Measurements from ENCODE around the gene TBC1D5.

TBC1D5 gene

DNA sequence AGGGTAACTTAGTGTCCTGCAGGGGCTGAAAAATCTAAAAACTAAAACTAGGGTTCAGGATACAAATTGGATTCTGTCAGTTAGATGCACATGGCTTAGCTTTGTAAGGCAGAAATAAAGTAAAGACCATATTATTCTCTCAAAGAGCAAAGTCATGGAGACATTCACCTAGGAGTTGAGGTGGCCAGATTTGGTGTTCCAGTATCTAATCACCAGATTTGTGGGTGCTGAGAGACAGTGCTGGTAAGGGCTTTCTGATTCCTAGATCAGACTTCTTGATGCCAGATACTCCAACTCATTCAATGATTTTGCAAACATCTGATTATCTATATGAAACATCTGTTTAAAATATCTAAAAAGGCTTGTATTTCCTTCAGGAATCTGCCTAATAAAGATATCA lies 28.3 kb upstream of the TBC1D5 start:
- H3K9me3 ChIP-seq (ENCODE audit: control insufficient read depth, low read depth, low read length) = no peaks in the 10 kb centered on the region
- no peak overlapping the region for H3K27ac ChIP-seq (ENCODE audit: low read length)
- no peaks in the 10 kb centered on the region for H3K27me3 ChIP-seq (ENCODE audit: control insufficient read depth, insufficient read depth, low read length)
- no peak overlapping the region for H3K9ac ChIP-seq (ENCODE audit: low read length)
- no peak overlapping the region for H3K4me3 ChIP-seq (ENCODE audit: low read length)
- H3K4me1 ChIP-seq (ENCODE audit: control insufficient read depth, low read depth, low read length) = no peaks in the 10 kb centered on the region
- H3K36me3 ChIP-seq (ENCODE audit: control insufficient read depth, low read depth, low read length) = no peaks in the 10 kb centered on the region

DNA sequence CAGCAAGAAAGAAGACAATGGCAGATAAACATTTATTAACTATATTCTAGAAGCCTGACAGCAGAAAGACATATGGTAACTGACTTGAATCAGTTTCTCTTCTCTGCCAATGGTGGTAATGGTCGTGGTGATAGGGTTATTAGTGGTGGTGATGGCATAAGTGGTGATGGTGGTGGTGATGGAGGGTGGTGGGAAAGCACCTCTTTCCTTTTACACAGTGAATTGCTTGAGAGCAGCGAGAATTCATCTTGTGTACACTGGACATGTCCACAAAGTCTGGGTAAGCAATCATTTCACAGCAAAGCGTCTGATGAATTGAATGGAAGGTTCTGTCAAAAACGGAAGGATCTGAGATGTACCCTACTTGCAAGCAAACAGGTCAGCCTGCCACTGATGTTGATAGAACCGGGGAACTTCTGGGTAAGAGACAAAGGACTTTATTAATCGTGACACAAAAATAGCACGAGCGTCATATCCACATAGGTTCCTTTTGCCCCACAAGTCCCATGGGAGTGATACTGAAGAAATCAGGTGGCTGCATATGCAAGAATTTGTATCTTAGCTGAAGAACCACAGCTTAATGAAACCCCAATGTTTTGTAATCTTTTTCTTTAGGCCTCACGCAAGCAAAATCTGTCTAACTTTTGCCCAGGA lies 23.5 kb upstream of the TBC1D5 start:
- Histone ChIP-seq H3K27me3 (ENCODE audit: control insufficient read depth, insufficient read depth, low read length) (no peaks in the 10 kb centered on the region), H3K27ac (ENCODE audit: low read length) (no peak overlapping the region), H3K4me3 (ENCODE audit: low read length) (no peak overlapping the region), H3K9me3 (ENCODE audit: control insufficient read depth, low read depth, low read length) (no peaks in the 10 kb centered on the region), H3K36me3 (ENCODE audit: control insufficient read depth, low read depth, low read length) (no peaks in the 10 kb centered on the region), H3K4me1 (ENCODE audit: control insufficient read depth, low read depth, low read length) (no peaks in the 10 kb centered on the region), H3K9ac (ENCODE audit: low read length) (no peak overlapping the region)

DNA sequence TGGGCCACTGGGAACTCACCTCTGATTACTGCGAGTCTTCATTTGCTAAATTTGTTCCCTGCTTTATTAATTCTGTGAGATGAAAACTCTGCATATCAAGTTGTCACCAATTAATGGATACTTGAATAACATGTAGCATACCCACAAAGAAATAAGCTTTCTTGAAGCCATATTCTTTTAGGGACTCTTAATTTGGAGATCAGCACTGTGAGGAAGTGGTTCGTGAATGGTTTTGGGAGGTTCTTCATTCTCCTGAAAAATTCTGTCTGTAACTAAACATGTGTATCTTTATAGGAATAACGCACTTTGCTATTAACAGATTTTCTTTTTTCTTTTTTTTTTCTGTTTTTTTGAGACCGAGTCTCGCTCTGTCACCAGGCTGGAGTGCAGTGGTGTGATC lies 19.1 kb upstream of the TBC1D5 start:
- Histone ChIP-seq H3K27me3 (ENCODE audit: control insufficient read depth, insufficient read depth, low read length) (no peaks in the 10 kb centered on the region), H3K4me3 (ENCODE audit: low read length) (no peak overlapping the region), H3K9me3 (ENCODE audit: control insufficient read depth, low read depth, low read length) (no peaks in the 10 kb centered on the region), H3K36me3 (ENCODE audit: control insufficient read depth, low read depth, low read length) (no peaks in the 10 kb centered on the region), H3K4me1 (ENCODE audit: control insufficient read depth, low read depth, low read length) (peaks cover 3% of the 10 kb centered on the region), H3K9ac (ENCODE audit: low read length) (no peak overlapping the region), H3K27ac (ENCODE audit: low read length) (no peak overlapping the region)

DNA sequence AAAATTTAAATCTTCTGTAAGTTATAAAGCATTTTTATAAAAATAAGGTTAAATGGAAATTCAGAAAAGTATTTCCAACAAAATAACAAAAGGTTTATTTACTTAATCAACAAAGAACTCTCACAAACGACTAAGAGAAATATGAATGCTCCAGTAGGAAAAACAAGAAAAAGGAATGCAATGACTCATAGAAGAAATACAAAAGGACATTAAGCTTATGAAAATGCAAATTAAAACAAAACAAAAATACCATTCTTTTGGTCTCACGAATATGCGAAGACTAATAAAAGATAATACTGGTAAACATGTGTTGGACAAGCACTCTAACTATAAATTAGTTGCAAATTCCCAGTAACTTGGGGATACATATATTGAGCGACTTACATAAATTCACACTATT lies 17.5 kb upstream of the TBC1D5 start:
- no peak overlapping the region for H3K9ac ChIP-seq (ENCODE audit: low read length)
- H3K4me3 ChIP-seq (ENCODE audit: low read length) = no peak overlapping the region
- no peak overlapping the region for H3K27ac ChIP-seq (ENCODE audit: low read length)
- no peaks in the 10 kb centered on the region for H3K36me3 ChIP-seq (ENCODE audit: control insufficient read depth, low read depth, low read length)
- H3K9me3 ChIP-seq (ENCODE audit: control insufficient read depth, low read depth, low read length) = no peaks in the 10 kb centered on the region
- H3K4me1 ChIP-seq (ENCODE audit: control insufficient read depth, low read depth, low read length) = peaks cover 3% of the 10 kb centered on the region
- no peaks in the 10 kb centered on the region for H3K27me3 ChIP-seq (ENCODE audit: control insufficient read depth, insufficient read depth, low read length)

DNA sequence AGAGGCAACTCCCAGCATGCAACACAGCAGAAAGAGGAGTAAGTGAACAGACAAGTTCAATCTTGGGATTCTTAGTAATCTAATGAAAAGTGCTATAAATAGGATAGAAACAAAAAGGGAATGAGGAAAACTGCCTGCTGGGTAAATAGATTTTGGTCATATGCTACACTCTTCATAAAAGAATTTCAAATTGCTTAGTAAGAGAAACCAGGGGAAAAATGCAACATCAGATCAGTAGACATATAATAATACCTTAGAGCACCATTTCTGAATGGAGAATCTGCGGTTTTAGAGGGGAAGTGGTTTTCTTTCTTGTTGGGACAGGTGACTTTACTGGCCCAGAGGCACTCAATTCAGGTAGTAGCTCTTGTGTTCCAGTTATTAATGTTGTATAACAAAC lies 13.4 kb upstream of the TBC1D5 start:
- H3K4me1 ChIP-seq (ENCODE audit: control insufficient read depth, low read depth, low read length) = peaks cover 3% of the 10 kb centered on the region
- H3K27me3 ChIP-seq (ENCODE audit: control insufficient read depth, insufficient read depth, low read length) = no peaks in the 10 kb centered on the region
- no peak overlapping the region for H3K4me3 ChIP-seq (ENCODE audit: low read length)
- no peaks in the 10 kb centered on the region for H3K9me3 ChIP-seq (ENCODE audit: control insufficient read depth, low read depth, low read length)
- no peak overlapping the region for H3K27ac ChIP-seq (ENCODE audit: low read length)
- no peak overlapping the region for H3K9ac ChIP-seq (ENCODE audit: low read length)
- no peaks in the 10 kb centered on the region for H3K36me3 ChIP-seq (ENCODE audit: control insufficient read depth, low read depth, low read length)

DNA sequence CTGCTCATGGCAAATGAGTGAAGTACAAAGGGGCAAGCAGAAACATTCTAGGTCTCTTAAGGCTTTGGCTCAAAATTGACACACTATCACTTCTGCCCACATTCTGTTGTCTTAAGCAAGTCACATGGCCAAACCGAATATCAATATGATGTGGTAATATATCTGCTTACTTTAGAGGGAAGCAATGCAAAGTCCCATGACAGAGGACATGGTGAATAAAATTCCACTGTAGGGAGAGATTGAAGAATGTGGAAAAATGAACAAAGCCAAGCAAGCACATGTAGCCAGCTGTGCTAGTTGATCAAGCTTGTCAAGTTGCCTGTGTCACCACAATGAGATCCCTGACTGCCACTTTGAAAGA lies 11.2 kb upstream of the TBC1D5 start:
- Histone ChIP-seq H3K9me3 (ENCODE audit: control insufficient read depth, low read depth, low read length) (no peaks in the 10 kb centered on the region), H3K36me3 (ENCODE audit: control insufficient read depth, low read depth, low read length) (no peaks in the 10 kb centered on the region), H3K4me1 (ENCODE audit: control insufficient read depth, low read depth, low read length) (no peaks in the 10 kb centered on the region), H3K27ac (ENCODE audit: low read length) (no peak overlapping the region), H3K27me3 (ENCODE audit: control insufficient read depth, insufficient read depth, low read length) (no peaks in the 10 kb centered on the region), H3K4me3 (ENCODE audit: low read length) (no peak overlapping the region), H3K9ac (ENCODE audit: low read length) (no peak overlapping the region)

DNA sequence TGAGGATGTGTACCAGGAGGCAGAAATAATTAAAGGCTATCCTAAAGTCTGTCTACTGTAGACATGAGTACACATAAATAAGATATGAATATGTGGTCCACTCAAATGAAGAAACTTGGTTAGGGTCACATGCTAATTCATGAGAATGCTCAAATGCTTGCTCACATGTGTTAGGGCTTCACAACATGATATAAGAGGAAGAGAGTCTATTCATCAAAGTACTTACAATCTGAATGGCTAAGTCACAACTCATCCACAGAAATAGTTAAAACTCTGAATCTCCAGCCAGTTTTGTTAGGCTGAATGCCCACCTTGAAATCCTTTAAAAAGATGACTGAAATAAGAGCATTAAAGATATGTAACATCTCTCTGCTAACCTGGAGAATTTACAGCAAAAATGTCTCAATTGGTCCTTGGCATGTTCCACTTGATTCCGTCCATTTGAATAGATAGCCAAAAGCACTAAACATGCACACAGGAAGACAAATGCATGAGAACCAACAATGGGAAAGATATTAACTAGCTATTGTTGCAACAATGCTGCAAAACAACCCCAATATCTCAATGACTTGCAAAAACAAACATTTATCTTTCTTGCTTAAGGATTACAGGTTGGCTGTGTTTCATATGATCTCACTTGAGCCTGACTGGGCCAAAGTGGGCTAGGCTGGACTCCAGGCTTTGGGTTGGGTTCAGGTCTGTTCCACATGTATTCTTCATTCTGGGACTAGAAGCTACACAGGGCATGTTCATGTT lies 10.6 kb upstream of the TBC1D5 start:
- Histone ChIP-seq H3K9ac (ENCODE audit: low read length) (no peak overlapping the region), H3K27ac (ENCODE audit: low read length) (no peak overlapping the region), H3K27me3 (ENCODE audit: control insufficient read depth, insufficient read depth, low read length) (no peaks in the 10 kb centered on the region), H3K9me3 (ENCODE audit: control insufficient read depth, low read depth, low read length) (no peaks in the 10 kb centered on the region), H3K36me3 (ENCODE audit: control insufficient read depth, low read depth, low read length) (no peaks in the 10 kb centered on the region), H3K4me3 (ENCODE audit: low read length) (no peak overlapping the region), H3K4me1 (ENCODE audit: control insufficient read depth, low read depth, low read length) (no peaks in the 10 kb centered on the region)

DNA sequence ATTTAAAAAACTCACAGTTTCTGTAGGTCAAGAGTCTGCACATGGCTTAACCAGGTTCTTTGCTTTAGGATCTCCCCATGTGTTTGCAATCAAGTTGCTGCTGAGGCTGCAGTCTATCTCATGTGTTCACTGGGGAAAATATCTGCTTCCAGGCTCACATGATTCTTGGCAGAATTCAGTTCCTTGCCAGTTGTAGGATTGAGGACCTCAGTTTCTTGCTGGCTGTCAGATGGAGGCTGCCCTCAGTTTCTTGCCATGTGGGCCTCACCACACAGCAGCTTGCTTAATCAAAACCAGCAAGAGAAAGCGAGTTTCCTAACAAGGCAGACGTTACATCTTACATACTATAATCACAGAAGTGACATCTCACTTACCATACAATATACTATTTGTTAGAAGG lies 10.0 kb upstream of the TBC1D5 start:
- H3K4me1 ChIP-seq (ENCODE audit: control insufficient read depth, low read depth, low read length) = no peaks in the 10 kb centered on the region
- H3K36me3 ChIP-seq (ENCODE audit: control insufficient read depth, low read depth, low read length) = no peaks in the 10 kb centered on the region
- H3K9ac ChIP-seq (ENCODE audit: low read length) = no peak overlapping the region
- H3K9me3 ChIP-seq (ENCODE audit: control insufficient read depth, low read depth, low read length) = no peaks in the 10 kb centered on the region
- H3K4me3 ChIP-seq (ENCODE audit: low read length) = no peak overlapping the region
- H3K27ac ChIP-seq (ENCODE audit: low read length) = no peak overlapping the region
- H3K27me3 ChIP-seq (ENCODE audit: control insufficient read depth, insufficient read depth, low read length) = no peaks in the 10 kb centered on the region

DNA sequence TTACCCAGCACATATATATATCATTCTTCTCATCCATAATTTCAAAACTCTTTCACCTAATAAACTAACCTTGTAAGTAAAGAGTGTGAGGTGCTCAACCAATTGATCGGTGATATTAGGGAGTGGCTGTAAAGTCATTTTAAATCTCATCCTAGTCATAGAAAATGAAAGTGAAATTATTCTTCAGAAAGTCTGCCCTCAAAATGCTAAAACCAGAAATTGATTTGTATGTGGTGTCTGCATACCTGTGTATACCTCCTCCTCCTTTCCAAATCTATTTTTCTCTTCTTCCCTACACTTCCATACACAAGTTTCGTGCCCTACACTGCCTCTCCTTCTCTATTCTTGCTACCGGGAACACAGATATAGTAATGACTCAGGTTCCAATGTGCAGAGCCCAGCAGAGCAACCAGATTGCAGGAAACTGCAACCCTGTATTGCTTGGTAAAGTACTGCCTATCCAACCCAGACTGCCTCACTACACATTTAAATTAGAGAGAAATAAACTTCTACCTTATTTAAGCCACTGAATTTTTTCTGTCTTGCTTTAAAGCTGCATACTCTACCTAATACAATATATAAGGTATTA lies 7.4 kb upstream of the TBC1D5 start:
- Histone ChIP-seq H3K9me3 (ENCODE audit: control insufficient read depth, low read depth, low read length) (no peaks in the 10 kb centered on the region), H3K27ac (ENCODE audit: low read length) (no peak overlapping the region), H3K9ac (ENCODE audit: low read length) (no peak overlapping the region), H3K4me3 (ENCODE audit: low read length) (no peak overlapping the region), H3K4me1 (ENCODE audit: control insufficient read depth, low read depth, low read length) (no peaks in the 10 kb centered on the region), H3K36me3 (ENCODE audit: control insufficient read depth, low read depth, low read length) (no peaks in the 10 kb centered on the region), H3K27me3 (ENCODE audit: control insufficient read depth, insufficient read depth, low read length) (no peaks in the 10 kb centered on the region)

DNA sequence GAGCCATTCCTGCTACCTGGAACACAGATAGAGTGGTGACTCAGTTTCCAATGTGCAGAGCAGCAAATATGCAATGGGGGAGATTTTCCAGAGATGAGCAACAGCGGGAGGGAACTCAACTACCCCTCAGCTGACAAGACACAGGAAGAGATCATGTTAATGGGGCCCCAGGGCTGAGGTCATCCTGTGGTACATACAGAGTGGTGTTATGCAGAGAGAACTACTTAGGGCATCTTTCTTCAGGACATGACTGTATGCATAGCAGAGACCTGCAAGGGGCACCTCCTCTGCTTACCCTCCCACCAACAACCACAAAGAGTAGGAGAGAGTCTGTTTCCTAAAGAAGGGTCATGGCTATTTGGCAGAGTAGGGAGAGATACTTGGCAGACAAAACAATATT lies 6.8 kb upstream of the TBC1D5 start:
- Histone ChIP-seq H3K9me3 (ENCODE audit: control insufficient read depth, low read depth, low read length) (no peaks in the 10 kb centered on the region), H3K4me3 (ENCODE audit: low read length) (no peak overlapping the region), H3K27me3 (ENCODE audit: control insufficient read depth, insufficient read depth, low read length) (no peaks in the 10 kb centered on the region), H3K4me1 (ENCODE audit: control insufficient read depth, low read depth, low read length) (no peaks in the 10 kb centered on the region), H3K9ac (ENCODE audit: low read length) (no peak overlapping the region), H3K36me3 (ENCODE audit: control insufficient read depth, low read depth, low read length) (no peaks in the 10 kb centered on the region), H3K27ac (ENCODE audit: low read length) (no peak overlapping the region)

DNA sequence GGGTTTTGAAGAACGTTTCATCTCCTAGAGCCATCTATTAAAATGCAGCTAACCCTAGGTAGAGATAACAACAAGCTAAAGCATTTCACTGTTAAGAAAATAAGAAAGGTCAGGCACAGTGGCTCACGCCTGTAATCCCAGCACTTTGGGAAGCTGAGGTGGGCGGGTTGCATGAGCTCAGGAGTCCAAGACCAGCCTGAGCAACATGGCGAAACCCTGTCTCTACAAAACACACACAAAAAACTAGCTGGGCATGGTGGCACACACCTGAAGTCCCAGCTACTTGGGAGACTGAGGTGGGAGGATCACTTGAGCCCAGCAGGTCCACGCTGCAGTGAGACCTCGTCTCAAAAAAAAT lies 5.4 kb upstream of the TBC1D5 start:
- Histone ChIP-seq H3K9ac (ENCODE audit: low read length) (no peak overlapping the region), H3K36me3 (ENCODE audit: control insufficient read depth, low read depth, low read length) (no peaks in the 10 kb centered on the region), H3K27ac (ENCODE audit: low read length) (no peak overlapping the region), H3K4me1 (ENCODE audit: control insufficient read depth, low read depth, low read length) (peaks cover 6% of the 10 kb centered on the region), H3K4me3 (ENCODE audit: low read length) (no peak overlapping the region), H3K27me3 (ENCODE audit: control insufficient read depth, insufficient read depth, low read length) (no peaks in the 10 kb centered on the region), H3K9me3 (ENCODE audit: control insufficient read depth, low read depth, low read length) (no peaks in the 10 kb centered on the region)
